Right renal pelvis (tissue), 4 donors: ENCODE results near the gene NLRP9. TPM values are rescaled to one million over a fixed set of nuclear protein-coding genes. Genes with fewer than 3 reads are reported as not detected.

Experiments used
- DNase-seq, 4 donors: peaks; one replicate each; pipeline ENCODE4 v3.0.0-alpha.2; 2013; ENCODE audit warnings: low read depth in 4 of 4, low spot score in 3 of 4, missing footprints in 1 of 4
- polyA plus RNA-seq, 4 donors: library from polyadenylated mRNA; unstranded; fragments of 120-200 nt; gene quantifications; one replicate each; pipeline ENCODE4 v1.2.1, GENCODE V29; 2013; ENCODE audit not compliant: insufficient read length in 4 of 4

The NLRP9 gene
- polyA plus RNA-seq, 4 donors, result 0.05 TPM; not detected in 3

DNA sequence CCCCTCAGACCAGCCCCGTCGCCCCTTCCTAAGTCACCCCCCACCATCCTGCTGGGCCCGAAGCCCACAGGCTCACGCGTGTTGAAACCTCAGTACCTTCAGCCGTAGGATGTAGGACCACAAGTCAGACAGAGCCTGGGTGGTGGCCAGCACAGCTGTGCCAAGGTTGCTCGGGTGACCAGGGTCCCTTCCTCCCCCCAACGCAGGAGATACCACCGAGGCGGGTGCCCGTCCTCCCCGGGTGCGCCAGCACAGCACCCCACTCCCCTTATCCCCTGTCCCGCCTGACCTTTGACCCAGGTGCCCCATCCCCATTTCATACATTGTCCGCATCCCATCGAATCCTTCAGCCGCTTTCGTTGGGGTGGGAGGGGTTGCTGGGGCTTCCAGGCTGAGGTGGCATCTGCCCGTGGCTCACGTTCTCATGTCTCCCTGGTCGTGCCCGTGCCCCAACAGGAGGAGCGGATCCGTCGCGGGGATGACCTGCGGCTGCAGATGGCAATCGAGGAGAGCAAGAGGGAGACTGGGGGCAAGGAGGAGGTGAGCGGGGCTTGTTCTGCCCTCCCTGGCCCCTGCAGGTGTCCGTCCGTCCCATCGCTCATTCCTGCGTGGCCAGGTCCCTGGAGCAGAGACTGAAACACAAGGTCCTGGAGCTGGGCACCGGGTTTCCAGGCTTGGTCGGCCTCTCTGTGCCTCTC is 48.6 kb downstream of the NLRP9 start:
- no peak for DNase-seq

DNA sequence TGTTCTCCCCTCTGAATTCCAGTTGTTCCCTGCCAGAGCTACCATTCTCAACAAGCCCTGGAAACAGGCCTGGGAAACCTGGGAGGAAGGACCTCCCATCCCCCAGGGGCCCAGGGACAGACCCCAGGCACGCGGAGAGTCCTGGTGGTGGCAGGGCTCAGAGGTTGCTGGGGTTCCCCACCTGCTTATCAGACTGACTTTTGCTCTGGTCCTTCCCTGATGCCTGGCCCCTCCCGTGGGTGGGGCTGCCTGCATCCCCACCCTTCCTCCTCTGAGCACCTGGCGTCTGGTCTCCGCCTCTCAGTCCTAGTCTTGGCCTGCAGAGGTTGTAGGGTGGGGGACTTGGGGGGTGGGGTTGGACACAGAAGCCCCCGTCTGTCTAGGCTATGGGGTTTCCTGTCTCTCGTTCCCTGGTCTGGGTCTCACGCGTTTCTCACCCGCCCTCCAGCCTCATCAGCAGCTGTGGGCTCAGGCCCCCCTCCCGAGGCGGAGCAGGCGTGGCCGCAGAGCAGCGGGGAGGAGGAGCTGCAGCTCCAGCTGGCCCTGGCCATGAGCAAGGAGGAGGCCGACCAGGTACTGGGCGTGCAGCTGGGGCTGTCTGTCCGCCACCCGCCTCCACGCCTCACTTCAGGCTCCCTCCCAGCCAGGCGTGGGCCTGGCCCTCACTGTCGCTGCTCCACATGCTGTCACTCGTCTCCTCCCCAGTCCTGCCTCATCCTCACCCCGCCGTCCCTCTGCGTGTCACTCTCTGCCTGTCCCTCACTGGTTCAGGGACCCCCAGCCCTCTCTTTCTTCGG is 49.6 kb downstream of the NLRP9 start:
- no peak for DNase-seq

DNA sequence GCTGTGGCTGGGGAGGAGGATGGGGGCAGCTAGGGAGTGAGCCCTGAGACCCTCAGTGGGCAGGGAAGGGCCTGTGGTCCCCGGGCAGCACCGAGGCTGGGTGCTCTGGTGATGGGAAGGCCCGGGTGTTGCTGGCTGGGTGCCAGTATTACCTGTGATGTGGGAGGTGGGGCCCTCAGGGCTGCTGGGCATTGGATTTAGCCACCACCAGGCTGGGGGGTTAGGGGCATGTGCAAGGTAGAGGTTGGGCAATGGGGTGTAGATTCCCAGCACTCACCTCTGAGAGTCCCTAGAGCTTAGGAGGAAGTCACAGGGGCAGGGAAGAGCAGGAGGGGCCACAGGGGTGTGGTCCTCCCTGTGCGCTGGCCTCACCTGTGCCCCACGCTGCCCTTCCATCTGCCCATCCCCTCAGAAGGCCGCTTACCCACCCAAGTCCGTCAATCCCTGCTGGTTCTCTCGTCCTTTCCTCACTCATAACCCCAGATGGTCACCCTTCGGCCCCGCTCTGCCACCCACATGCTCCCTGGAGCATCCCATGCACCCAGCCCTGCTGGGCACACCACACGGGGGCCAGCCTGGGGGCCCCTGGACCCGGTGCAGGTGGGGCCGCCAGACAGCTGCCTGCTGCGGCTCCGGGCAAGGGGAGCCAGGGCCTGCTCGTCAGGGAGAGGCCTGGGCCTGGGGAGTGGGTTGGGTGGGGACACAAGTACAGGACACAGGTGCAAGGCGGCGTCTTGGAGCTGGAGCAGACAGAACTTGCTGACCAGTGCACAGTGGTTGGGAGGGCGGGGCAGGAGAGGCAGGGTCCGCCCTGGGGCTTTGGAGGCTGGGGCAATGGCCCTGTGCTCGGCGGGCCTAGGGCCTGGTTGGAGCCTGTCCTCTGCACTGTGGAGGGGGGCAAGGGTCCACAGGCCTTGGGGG is 50.7 kb downstream of the NLRP9 start:
- no peak for DNase-seq

DNA sequence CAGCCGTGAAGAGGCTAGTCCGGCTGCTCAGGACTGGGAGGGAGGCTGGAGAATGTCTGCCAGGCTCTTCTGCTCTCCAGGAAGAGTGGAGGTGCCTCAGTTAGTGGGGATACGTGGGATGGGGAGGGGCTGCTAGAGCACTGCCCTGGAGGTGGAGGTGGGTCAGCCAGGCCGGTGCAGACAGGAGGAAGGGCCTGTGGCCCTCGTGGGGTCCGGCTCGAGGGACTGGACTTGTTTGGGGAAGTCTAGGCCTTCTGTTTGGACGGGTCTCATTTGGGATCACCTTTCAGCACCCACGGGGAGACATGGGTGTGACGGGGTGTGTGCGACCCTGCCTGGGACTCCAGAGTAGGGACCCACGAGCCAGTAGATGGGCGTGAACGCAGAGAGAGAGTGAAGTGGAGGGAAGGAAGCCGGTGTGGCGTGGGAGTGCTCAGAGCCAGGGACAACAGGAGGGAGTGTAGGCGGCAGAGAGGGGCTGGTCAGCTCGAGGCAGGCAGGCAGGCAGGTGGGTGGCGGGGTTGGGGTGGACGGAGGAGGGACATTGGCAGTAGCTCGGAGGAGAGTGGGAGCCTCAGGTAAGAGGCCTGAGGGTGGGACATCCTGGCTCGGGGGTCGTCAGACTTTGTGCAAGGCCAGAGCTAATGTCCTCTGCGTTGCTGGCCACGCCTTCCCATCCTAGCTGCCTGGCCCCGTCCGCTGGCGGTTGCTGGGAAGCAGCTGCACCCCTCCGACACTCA is 51.7 kb downstream of the NLRP9 start:
- DNase-seq, result no peak

DNA sequence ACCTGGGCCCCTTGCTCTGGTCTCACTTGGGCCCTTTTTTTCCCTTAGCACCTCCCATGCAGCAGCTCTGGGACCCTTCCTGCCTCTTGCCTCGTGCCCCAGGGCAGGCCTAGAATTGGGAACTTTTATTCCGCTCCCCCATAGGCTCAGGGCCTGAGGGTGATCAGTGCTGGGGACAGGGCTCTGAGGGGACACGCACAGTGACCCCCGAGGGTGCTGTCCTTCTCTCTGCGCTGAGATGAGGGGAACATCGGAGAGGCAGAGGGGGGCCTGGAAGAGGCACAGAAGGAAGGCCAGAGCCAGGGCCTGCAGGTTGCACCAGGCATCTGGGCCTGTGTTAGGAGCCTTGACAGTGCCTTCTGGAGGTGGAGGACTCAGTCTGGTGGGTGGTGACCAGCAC is 52.4 kb downstream of the NLRP9 start:
- no peak for DNase-seq

DNA sequence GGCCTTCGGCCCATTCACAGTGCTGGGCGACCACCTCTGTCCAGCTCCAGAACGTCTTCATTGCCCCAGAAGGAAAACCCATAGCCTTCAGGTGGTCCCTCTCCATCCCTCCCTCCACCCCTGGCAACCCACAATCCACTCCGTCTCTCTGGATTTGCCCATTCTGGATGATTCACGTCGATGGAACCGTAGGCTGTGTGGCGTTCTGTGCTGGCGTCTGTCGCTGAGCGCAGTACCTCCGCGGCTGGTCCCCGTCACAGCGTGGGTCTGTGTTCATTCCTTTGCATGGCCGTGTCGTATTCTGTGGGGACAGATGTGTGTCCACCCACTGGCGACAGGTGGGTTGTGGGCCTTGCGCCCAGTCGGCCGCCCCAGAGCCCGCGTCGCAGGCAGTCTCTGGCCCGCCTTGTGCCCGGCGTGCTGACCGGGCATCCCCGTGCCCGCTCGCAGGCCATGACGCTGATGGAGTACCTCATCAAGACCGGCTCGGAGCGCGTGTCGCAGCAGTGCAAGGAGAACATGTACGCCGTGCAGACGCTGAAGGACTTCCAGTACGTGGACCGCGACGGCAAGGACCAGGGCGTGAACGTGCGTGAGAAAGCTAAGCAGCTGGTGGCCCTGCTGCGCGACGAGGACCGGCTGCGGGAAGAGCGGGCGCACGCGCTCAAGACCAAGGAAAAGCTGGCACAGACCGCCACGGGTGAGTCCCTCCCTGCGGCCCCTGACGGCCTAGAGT is 53.1 kb downstream of the NLRP9 start:
- no peak for DNase-seq

DNA sequence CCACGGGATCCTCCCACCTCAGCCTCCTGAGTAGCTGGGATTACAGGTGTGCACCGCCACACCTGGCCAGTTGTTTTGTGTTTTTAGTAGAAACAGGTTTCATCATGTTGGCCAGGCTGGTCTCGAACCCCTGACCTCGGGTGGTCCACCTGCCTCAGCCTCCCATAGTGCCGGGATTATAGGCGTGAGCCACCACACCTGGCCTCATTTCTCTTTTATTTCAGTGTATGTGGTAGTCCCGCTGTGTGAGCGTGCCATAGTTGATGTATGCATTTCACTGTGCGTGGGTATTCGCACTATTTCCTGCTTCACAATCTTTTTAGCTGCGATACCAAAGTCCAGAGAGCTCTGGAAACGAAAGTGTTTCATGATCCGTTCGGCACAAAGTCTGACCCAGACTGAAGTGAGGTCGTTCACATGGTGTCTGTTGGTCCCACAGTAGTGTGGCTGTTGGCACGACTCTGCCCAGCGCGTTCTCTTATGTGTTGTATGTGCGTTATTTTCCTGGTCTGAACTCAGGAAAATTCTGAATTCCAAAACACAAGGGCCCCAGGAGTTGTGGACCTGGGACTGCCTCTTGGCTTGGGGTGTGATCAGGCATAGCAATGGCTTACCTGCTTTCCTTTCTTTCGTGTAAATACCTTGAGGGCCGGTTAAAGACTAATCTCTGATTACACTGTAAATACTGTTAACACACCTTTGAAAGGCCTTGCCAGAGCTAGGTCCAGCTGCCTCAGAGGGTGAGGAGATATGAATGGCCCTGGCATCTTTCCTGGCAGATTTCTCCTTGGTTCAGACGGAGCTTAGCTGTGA is 54.5 kb downstream of the NLRP9 start:
- DNase-seq, result peak in 2 of 4 donors; percentile 53 to 56

DNA sequence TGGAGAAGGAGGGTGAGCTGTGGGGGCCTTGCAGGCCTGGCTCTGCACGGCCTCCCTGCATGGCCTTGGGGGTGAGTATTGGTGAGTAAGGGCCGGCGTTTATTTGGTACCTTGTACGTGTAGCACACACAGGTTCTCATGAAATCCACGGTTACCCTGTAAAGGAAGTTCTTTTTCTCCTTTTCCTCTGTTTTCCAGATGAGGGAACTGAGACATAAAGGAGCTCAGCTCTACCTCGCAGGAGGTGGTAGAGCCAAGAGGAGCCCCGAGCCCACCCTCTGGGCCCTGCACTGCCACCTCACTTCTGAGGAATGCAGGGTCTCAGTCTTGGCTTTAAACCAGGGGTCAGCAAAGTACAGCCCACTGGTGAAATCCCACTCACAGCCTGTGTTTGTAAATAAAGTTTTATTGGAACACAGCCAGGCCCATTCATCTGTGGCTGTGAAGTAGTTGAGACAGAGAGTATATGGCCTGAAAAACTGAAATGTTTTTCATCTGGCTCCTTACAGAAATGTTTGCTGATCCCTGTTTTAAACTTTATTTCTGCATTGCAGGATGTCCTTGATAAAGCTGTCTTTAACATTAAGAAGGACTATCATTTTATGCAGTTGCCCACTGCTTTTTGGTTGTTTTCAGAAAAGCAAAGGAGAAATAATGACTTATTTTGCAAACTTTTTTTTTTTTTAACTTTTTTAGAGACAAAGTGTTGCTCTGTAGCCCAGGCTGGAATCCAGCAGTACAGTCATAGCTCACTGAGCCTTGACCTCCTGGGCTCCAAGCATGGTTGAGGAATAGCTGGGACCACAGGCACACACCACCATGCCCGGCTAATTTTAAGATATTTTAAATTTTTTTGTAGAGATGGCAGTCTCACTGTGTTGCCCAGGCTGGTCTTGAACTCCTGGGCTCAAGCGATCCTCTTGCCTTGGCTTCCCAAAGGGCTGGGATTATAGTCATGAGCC is 56.8 kb downstream of the NLRP9 start:
- DNase-seq, result no peak

DNA sequence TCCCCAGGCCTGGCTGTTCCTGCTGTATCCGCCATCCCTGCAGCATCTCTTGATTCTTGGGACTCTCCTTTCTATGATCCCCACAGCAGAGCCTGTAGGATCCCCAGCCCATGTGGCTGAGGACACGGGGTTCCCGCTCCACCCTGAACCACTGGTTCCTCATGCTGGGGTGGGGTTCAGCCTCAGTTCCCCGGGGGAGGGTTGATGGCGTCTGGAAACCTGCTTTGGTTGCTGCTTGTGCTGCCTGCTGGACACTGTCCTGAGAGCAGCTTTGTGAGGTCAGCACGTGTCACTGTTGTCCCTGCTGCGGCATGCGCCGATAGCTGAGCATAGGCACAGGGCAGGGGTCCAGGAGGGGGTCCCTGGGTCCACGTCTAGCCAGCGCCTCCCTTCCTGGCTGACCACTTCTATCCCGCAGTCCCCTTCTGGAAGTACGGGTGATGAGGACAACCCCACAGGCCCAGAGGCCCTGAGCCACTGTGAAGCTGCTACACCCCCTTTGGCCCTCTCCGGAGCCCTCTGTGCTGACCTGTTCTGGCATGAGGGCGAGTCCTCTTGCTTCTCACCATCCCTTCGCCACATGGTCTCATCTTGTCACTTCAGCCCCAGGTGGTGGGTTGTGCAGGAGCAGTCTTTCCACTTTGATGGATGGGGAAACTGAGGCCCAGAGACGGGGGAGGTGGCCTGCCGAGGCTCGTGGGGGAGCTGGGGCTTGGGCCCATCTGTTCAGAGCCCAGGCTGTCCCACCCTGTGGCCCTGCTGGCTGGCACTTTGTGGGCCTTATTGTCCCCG is 57.7 kb downstream of the NLRP9 start:
- no peak for DNase-seq

DNA sequence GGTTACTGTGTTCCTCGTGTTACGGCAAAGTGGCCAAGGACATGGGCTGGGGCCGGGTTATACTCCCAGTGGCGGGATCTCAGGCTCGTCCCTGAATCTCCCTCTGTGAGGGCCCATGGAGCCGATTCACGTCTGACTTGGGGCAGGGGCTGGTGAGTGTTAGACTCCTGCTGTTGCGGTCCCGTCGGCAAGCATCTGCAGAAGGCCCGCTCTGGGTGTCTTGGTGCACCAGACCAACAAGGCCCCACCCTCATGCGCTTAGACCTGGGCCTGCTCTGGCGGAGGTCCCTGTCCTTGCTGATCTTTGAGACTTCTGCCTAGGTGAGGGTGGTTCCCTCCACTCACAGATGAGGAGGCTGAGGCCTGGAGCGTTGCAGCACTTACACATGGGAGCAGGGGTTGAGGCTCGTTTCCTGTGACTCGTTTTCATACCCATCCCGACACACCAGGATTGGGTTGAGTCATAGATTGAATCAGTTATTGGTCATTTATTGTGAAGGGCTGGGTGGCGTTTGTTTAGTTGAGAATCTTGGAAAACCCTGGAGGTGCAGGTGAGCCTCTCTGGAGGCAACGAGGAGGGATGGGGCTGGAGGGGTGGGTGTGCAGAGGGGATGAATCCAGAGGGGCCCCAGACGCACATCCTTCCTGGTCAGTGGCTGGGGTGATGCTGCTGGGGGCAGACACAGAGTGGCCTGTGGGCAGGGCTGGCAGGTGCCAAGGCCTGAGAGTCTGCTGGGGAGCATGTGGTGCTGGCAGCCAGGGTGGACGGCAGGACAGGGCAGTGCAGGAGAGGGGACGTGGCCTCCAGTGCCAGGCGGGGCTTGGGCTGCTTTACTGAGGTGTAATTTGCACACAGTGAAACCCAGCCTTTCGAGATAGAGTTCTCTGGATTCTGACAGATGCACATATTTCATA is 58.6 kb downstream of the NLRP9 start:
- DNase-seq, result no peak

DNA sequence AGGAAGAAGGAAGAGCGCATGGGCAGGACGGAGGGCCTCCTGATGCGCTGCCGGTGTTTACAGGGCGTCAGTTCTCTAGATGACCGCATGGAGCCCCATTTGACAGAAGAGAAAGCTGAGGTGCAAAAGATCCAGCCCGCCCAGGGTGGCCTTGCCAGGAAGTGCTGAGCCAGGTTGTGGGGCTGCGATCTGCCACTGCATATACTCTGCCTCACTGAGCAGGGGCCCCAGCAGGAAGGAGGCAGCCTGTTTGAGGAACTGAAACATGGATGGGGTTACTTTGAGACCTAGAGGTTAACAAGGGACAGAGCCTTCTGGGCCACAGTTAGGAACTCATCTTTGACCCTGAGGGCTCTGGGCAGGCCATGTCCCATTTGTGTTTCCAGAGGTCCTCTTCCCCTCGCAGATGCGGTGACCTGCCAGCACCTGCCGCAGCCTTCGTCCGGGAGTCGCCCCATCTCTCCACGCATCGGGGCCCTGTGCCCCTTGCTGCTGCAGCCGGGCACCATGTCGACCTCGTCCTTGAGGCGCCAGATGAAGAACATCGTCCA is 60.0 kb downstream of the NLRP9 start:
- no peak for DNase-seq

DNA sequence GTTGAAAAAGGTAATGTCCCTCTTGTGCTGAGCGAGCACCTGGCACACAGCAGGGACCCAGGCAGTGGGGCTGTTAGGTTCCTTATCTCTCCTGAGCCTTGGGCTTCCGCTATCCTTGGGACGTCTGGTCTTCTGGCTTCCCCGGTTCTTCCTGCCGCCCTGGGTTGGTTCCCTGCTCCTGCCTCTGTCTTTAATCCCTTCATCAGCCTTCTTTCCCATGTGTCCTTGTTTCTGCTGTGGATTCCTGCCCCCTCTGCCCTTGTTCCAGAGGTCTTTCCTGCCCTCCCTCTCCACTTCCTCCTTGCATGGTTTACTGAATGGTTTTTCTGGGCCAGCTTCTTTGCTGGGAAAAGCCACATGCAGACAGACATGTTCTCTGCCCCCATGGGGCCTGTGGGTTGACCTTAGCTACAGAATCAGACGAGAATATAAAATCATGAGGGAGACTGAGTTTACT is 60.6 kb downstream of the NLRP9 start:
- no peak for DNase-seq

DNA sequence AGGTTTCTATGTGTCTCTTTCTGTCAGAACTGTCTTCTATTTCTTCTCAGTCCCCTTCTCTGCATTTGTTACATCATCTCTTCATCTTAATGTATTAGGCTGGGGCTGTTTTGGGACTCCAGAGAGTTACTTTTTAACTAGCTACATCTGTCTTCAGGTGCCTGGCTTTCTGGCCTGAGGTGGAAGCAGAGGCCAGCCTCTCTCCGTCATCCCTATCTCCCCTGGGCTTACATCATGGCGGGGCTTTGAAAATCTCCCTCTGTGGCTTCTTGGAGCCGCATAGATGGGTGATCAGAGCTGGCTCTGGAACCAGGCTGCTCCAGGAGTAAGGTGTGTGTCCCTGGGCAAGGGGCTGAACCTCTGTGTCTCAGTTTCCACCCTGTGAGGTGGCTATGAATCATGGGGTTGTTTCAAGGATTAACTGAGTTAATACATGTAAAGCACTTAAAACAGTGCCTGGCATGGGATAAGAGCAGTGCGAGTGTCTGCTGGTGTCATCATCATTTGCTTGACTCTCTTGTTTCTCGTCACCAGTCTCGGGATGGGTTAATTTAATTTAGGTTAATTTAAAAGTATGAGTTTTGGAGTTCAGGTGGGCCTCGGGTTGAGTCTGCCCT is 61.2 kb downstream of the NLRP9 start:
- no peak for DNase-seq

DNA sequence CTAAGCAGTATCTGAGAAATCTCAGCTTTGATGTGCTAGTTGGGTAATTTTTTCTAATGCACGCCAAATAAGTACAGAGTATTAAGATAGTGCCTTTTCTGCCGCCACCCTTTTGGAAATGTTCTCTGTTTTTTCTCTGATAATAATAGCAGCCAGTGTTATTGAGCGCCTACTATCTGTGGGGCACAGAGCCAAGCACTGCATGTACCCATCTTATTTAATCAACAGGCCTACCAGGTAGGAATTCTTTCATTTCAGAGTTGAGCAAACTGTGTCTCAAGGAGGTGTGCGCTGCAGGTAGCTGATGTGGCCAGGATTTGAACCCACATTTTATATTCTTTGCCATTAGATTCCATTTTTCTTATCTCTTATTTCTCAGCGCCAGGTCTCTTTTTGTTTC is 61.8 kb downstream of the NLRP9 start:
- no peak for DNase-seq
